GM21515 (cell line): ENCODE data around the gene PLCXD3.

Experiments used
- ATAC-seq: cut with Tn5 transposase; IDR thresholded peaks from one replicate; pipeline ENCODE4 v1.9.1; 2021; ENCODE audit not compliant: unreplicated experiment

PLCXD3 gene

GRCh38 chr5:41289970-41290464 is 220.4 kb downstream of the PLCXD3 start:
- no peak for ATAC-seq

GRCh38 chr5:41286696-41287095 is 223.7 kb downstream of the PLCXD3 start:
- ATAC-seq = no peak

- ATAC-seq = no peak
Measured at GRCh38 chr5:41286165-41286564, 224.2 kb downstream of the PLCXD3 start.

GRCh38 chr5:41284938-41285337 is 225.5 kb downstream of the PLCXD3 start:
- no peak for ATAC-seq

GRCh38 chr5:41281215-41281810 is 229.1 kb downstream of the PLCXD3 start:
- no peak for ATAC-seq

GRCh38 chr5:41279040-41279439 is 231.4 kb downstream of the PLCXD3 start:
- ATAC-seq = no peak

- ATAC-seq = no peak
Measured at GRCh38 chr5:41277476-41278245, 232.7 kb downstream of the PLCXD3 start.

- peak; percentile 62 for ATAC-seq
Measured at GRCh38 chr5:41275813-41276512, 234.4 kb downstream of the PLCXD3 start.

- ATAC-seq = peak; percentile 62
Measured at GRCh38 chr5:41270423-41271251, 239.8 kb downstream of the PLCXD3 start.

GRCh38 chr5:41268894-41269293 is 241.5 kb downstream of the PLCXD3 start:
- no peak for ATAC-seq

GRCh38 chr5:41266377-41266776 is 244.0 kb downstream of the PLCXD3 start:
- ATAC-seq = no peak

- ATAC-seq = no peak
Measured at GRCh38 chr5:41264019-41264418, 246.4 kb downstream of the PLCXD3 start.

GRCh38 chr5:41263335-41263734 is 247.1 kb downstream of the PLCXD3 start:
- ATAC-seq = no peak
